Measurements from ENCODE around the gene PMF1. TPM values are rescaled to one million over a fixed set of nuclear protein-coding genes. Genes with fewer than 3 reads are reported as not detected.
A peak's percentile ranks its signal among the peaks of the same experiment; 100 is the strongest.

The PMF1 gene
- total and polyA plus RNA-seq, 2 experiments from 2014 or later = 112 to 118 TPM

GRCh38 chr1:156193488-156194299 is 19.1 kb upstream of the PMF1 start, which contains the start of gene SLC25A44:
SLC25A44 (plus strand) TSS chr1:156194104; CDS start chr1:156199848, 5,744 bp downstream.
- peaks cover 5% of the 10 kb centered on the region for H3K36me3 ChIP-seq (ENCODE audit: insufficient read depth)
- Mint-ChIP-seq H3K4me3 (peak within 1 kb of the TSS; percentile 99), H3K4me1 (peaks cover 31% of the 10 kb centered on the region), H3K27me3 (ENCODE audit: insufficient read depth, low read depth, poor library complexity) (peaks cover 14% of the 10 kb centered on the region), H3K36me3 (ENCODE audit: low read depth) (peaks cover 14% of the 10 kb centered on the region; the same call in 2 of the 3 replicates), H3K27ac (peak within 1 kb of the TSS; percentile 98), H3K9me3 (peaks cover 14% of the 10 kb centered on the region)
- peak within 1 kb of the TSS; percentile 78 for H3K27ac ChIP-seq (ENCODE audit: low read depth)
- peaks cover 46% of the 10 kb centered on the region for H3K79me2 ChIP-seq (replicated peaks; ENCODE audit: insufficient read depth)
- H3F3A ChIP-seq (replicated peaks; ENCODE audit: low read depth) = 0 out of 2 replicates have a peak, but pooled peaks cover 15% of the 10 kb centered on the region
- no peaks in the 10 kb centered on the region for H3K9me2 ChIP-seq (ENCODE audit: insufficient read depth)
- ATAC-seq (peak; percentile 96), DNase-seq (ENCODE audit: low spot score) (peak; percentile 100)
- peak within 1 kb of the TSS; percentile 99 for H3K4me2 ChIP-seq
- no peak within 1 kb of the TSS for H2AFZ ChIP-seq
- TF ChIP-seq JUNB (IDR thresholded peaks at IDR 0.05; ENCODE audit: unreplicated experiment) (no peak), CTCF (conservative IDR thresholded peaks at IDR 0.05; ENCODE audit: low read depth in 2 of 2) (peak in 1 of 2 experiments; percentile 41; a peak in 2 of 4 replicates), ZNF462 (CRISPR knock-in tag; IDR thresholded peaks at IDR 0.05) (no peak), ZNF331 (CRISPR knock-in tag; IDR thresholded peaks at IDR 0.05; ENCODE audit: low read depth) (no peak), ZNF114 (CRISPR knock-in tag; IDR thresholded peaks at IDR 0.05) (no peak), EZH2 (IDR thresholded peaks at IDR 0.05; ENCODE audit: low read depth, unreplicated experiment) (no peak), STAT1 (IDR thresholded peaks at IDR 0.05; ENCODE audit: unreplicated experiment) (no peak), ETS1 (IDR thresholded peaks at IDR 0.05) (peak; percentile 69), NANOG (IDR thresholded peaks at IDR 0.05; ENCODE audit: borderline replicate concordance) (no peak), REST (IDR thresholded peaks at IDR 0.05; ENCODE audit: unreplicated experiment) (no peak), EZH2phosphoT487 (IDR thresholded peaks at IDR 0.05; ENCODE audit: unreplicated experiment) (no peak), CREB1 (CRISPR knock-in tag; IDR thresholded peaks at IDR 0.05; ENCODE audit: low read depth) (peak; percentile 64), POLR2AphosphoS5 (IDR thresholded peaks at IDR 0.05; ENCODE audit: low read depth) (peak; percentile 81)
- H3K27me3 ChIP-seq (ENCODE audit: insufficient read depth) = no peaks in the 10 kb centered on the region
- peaks cover 7% of the 10 kb centered on the region for H4K20me1 ChIP-seq (replicated peaks; ENCODE audit: insufficient read depth)
- H3K4me3 ChIP-seq = peak within 1 kb of the TSS; percentile 81
- H3K4me1 ChIP-seq (ENCODE audit: insufficient read depth) = peaks cover 13% of the 10 kb centered on the region
